ENCODE measurements around the gene STRN3. TPM values are rescaled to one million over a fixed set of nuclear protein-coding genes. Genes with fewer than 3 reads are reported as not detected.

STRN3 gene
- total RNA-seq, 4 donors from 2014 or later, result 21.5 to 50.0 (median 29.5) TPM

DNA sequence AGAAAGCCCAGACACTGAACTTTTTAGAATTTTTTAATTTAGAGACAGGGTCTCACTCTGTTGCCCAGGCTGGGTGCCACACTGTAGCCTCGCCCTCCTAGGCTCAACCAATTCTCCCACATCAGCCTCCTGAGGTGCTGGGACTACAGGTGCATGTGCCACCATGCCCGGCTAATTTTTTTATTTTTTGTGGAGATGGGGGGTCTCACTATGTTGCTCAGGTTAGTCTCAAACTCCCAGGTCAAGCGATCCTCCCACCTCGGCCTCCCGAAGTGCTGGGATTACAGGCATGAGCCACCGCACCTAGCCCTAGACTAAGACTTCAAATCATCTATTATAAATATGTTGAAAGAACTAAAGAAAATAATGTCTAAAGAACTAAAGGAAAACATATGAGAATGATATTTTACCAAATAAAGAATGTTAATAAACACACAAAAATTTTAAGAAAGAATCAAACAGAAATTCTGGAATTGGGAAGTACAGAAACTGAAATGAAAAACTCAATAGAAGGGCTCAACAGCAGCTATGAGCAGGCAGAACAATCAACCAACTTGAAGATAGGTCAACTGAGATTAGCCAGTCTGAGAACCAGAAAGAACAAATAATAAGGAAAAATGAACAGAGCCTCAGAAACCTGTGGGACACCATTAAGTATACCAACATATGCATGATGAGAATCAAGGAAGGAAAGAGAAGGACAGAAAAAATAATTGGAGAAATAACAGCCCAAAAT is 27.0 kb downstream of the STRN3 start:
- no peaks in the 10 kb centered on the region for H3K27me3 ChIP-seq
- 96% methylated on average over 6 of the region's 6 CpGs for WGBS
- H3K27ac ChIP-seq, result no peak overlapping the region
- TF ChIP-seq EP300 (IDR thresholded peaks at IDR 0.05) (no peak), POLR2A (IDR thresholded peaks at IDR 0.05) (no peak), POLR2AphosphoS5 (IDR thresholded peaks at IDR 0.05) (no peak)
- TF ChIP-seq, protein P1, sequence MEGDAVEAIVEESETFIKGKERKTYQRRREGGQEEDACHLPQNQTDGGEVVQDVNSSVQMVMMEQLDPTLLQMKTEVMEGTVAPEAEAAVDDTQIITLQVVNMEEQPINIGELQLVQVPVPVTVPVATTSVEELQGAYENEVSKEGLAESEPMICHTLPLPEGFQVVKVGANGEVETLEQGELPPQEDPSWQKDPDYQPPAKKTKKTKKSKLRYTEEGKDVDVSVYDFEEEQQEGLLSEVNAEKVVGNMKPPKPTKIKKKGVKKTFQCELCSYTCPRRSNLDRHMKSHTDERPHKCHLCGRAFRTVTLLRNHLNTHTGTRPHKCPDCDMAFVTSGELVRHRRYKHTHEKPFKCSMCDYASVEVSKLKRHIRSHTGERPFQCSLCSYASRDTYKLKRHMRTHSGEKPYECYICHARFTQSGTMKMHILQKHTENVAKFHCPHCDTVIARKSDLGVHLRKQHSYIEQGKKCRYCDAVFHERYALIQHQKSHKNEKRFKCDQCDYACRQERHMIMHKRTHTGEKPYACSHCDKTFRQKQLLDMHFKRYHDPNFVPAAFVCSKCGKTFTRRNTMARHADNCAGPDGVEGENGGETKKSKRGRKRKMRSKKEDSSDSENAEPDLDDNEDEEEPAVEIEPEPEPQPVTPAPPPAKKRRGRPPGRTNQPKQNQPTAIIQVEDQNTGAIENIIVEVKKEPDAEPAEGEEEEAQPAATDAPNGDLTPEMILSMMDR (IDR thresholded peaks at IDR 0.05), result no peak
- H3K9me3 ChIP-seq, result peaks cover 12% of the 10 kb centered on the region
- H3K36me3 ChIP-seq, result peaks cover 19% of the 10 kb centered on the region
- H3K4me1 ChIP-seq, result peaks cover 19% of the 10 kb centered on the region
- DNase-seq (ENCODE audit: low spot score in 2 of 2), result no peak
- H3K4me3 ChIP-seq, result no peak overlapping the region

DNA sequence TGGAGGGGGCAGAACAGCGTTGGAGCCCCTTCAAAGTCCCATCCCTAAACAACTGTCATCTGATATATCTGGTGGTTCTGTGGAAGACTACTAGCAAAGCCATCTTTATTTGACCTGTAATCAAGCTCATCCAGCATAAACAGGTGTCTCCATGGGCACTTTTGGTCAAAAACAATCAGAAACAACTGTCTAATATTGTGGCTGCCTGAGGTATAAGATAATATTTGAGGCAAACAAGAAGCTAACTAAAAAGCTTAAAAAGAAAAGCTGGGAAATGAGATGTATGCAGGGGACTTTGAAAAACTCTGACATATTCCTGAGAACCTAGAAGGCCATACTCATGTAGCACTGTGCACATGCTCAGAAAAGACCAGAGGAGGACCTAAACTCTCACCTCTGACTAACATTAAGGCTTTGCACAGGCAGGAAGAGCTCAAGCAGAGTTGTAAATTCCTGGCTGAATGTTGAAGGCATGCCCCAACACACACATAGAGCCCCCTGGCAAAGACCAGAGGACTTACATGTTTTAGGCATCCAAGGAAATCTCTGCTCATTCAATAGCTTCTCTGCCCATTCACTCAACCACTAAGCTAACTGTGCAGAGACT is 28.0 kb downstream of the STRN3 start:
- WGBS, result 90% methylated on average over 1 of the region's 1 CpG
- peaks cover 12% of the 10 kb centered on the region for H3K9me3 ChIP-seq
- H3K4me3 ChIP-seq, result no peak overlapping the region
- no peak overlapping the region for H3K27ac ChIP-seq
- H3K36me3 ChIP-seq, result peaks cover 19% of the 10 kb centered on the region
- no peaks in the 10 kb centered on the region for H3K27me3 ChIP-seq
- H3K4me1 ChIP-seq, result peaks cover 19% of the 10 kb centered on the region
- no peak for TF ChIP-seq EP300 (IDR thresholded peaks at IDR 0.05)
- TF ChIP-seq, protein P1 (IDR thresholded peaks at IDR 0.05), result no peak
- no peak for TF ChIP-seq POLR2AphosphoS5 (IDR thresholded peaks at IDR 0.05)
- TF ChIP-seq POLR2A (IDR thresholded peaks at IDR 0.05), result no peak
- no peak for DNase-seq (ENCODE audit: low spot score in 2 of 2)

DNA sequence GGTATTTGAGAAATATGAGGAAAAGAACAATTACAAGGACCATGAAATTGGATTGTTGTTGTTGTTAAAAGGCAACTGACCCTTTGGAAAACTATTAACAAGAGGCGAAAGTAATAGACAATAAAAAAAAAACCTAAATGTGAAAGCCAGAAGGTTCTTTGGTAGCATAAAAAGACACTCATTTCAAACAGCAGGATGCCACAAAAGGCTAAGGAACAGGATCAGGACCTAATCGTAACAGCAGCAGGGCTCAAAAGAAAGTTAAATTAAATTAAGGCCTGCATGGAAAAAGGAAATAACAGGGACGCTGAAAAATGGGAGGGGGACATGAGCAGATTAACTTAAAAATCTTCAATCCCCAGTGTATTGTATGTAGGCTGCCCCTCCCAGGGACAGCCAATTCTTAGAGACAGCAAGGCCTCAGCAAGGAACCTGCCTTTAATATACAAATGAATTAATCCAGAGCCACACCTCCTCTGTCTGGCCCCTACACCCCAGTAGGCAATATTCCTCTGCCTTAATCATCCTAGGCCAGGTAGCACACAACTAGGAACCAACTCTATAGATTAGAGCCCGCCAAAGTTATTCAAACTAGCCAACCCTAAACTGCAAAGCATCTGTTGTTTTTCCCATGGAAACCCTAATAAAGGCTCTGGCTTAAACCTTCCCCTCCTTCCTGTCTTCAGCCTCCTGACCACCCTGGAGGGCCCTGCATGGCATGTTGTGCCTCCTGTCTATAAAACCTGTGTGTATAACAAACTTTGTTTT is 29.1 kb downstream of the STRN3 start:
- H3K9me3 ChIP-seq, result peaks cover 12% of the 10 kb centered on the region
- H3K4me1 ChIP-seq, result peaks cover 19% of the 10 kb centered on the region
- no peak overlapping the region for H3K27ac ChIP-seq
- DNase-seq (ENCODE audit: low spot score in 2 of 2), result no peak
- WGBS, result 86% methylated on average over 4 of the region's 4 CpGs
- H3K36me3 ChIP-seq, result peaks cover 14% of the 10 kb centered on the region
- H3K4me3 ChIP-seq, result no peak overlapping the region
- TF ChIP-seq POLR2A (IDR thresholded peaks at IDR 0.05) (no peak), EP300 (IDR thresholded peaks at IDR 0.05) (no peak), POLR2AphosphoS5 (IDR thresholded peaks at IDR 0.05) (no peak)
- TF ChIP-seq, protein P1 (IDR thresholded peaks at IDR 0.05), result no peak
- H3K27me3 ChIP-seq, result no peaks in the 10 kb centered on the region

DNA sequence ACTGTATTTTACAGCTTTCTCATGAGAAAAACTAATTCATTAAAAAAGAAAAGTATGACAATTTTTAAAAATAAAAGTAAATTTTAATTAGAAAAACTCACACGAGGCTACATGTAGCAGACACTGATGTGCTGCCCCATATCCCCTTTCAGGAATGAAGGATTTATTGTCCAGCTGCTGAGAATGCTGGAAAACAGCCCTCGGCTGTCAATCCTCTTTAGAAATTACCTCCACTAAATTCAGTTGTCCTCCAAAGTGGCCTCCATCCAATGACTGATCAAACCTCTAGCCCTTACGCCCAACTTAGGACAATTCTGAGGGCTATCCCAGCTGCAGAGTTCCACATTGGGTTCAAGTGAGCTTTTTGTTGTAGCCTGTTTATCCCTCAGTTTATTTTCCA is 30.5 kb downstream of the STRN3 start:
- Histone ChIP-seq H3K27ac (no peak overlapping the region), H3K4me3 (no peak overlapping the region), H3K4me1 (peaks cover 29% of the 10 kb centered on the region), H3K36me3 (peaks cover 14% of the 10 kb centered on the region), H3K27me3 (no peaks in the 10 kb centered on the region), H3K9me3 (peaks cover 12% of the 10 kb centered on the region)
- 58% methylated on average over 3 of the region's 3 CpGs for WGBS
- TF ChIP-seq POLR2A (IDR thresholded peaks at IDR 0.05), result no peak
- no peak for TF ChIP-seq EP300 (IDR thresholded peaks at IDR 0.05)
- no peak for TF ChIP-seq POLR2AphosphoS5 (IDR thresholded peaks at IDR 0.05)
- TF ChIP-seq, protein P1 (IDR thresholded peaks at IDR 0.05), result no peak
- no peak for DNase-seq (ENCODE audit: low spot score in 2 of 2)
